AG09309 (cell line): Measurements from ENCODE around the gene AZU1.

Experiments used
- DNase-seq: peaks from one replicate; pipeline ENCODE4 v3.0.0-alpha.2; 2010; ENCODE audit warnings: low read depth
- H3K4me3 ChIP-seq: 2 replicates; pipeline ENCODE4 v1.5.1; 2011; ENCODE audit warnings: mild to moderate bottlenecking, low read depth, low read length, moderate library complexity; ENCODE audit not compliant: control insufficient read depth
- TF ChIP-seq, protein P1 (sequence below): IDR thresholded peaks from 2 replicates; pipeline ENCODE4 v1.5.1; 2011; ENCODE audit warnings: mild to moderate bottlenecking, low read depth, low read length, inconsistent platforms; ENCODE audit not compliant: insufficient read depth, control insufficient read depth; ENCODE audit errors: missing control alignments

Gene AZU1

DNA sequence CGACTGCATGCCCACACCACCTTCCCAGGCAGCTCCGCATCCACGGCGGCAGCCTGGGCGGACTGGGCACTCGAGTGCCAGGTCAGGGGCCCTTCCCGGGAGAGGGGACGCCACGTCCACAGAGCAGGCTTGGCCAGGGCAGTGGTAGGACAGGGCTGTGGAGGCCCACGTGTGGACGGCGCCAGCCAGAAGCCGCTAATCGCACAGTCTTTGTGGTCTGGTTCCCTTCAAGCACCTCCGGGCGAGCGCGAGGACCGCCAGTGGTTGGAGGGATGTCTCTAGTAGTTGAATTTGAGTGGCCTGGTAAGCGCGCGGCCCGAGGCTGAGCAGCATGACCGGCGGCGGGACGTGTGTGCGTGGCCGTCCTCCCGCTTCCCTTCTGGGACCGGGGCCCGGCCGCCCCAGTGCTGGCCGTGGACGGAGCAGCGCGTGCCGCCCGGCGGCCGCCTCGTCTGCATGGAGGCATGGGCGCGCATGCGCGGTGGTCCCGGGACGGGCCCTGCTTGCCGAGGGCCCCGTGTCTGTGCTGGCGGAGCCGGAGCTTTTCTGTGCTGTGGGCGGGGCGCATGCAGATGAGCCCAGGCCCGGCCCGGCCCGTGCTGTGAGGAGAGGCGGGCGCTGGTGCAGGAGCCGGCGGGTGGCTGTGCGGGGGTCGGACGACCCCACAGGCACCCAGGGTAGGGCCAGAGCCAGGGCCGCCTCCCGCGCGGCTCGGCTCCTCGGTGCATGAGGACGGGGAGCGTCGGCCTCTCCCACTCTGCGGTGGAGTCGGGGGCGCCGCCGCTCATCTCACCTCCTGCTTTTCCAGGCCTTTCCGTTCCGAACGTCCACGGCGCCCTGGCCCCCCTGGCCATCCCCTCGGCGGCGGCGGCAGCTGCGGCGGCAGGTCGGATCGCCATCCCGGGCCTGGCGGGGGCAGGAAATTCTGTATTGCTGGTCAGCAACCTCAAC lies 21.8 kb upstream of the AZU1 start:
- TF ChIP-seq, protein P1, sequence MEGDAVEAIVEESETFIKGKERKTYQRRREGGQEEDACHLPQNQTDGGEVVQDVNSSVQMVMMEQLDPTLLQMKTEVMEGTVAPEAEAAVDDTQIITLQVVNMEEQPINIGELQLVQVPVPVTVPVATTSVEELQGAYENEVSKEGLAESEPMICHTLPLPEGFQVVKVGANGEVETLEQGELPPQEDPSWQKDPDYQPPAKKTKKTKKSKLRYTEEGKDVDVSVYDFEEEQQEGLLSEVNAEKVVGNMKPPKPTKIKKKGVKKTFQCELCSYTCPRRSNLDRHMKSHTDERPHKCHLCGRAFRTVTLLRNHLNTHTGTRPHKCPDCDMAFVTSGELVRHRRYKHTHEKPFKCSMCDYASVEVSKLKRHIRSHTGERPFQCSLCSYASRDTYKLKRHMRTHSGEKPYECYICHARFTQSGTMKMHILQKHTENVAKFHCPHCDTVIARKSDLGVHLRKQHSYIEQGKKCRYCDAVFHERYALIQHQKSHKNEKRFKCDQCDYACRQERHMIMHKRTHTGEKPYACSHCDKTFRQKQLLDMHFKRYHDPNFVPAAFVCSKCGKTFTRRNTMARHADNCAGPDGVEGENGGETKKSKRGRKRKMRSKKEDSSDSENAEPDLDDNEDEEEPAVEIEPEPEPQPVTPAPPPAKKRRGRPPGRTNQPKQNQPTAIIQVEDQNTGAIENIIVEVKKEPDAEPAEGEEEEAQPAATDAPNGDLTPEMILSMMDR: no peak
- DNase-seq: no peak
- no peak overlapping the region for H3K4me3 ChIP-seq

DNA sequence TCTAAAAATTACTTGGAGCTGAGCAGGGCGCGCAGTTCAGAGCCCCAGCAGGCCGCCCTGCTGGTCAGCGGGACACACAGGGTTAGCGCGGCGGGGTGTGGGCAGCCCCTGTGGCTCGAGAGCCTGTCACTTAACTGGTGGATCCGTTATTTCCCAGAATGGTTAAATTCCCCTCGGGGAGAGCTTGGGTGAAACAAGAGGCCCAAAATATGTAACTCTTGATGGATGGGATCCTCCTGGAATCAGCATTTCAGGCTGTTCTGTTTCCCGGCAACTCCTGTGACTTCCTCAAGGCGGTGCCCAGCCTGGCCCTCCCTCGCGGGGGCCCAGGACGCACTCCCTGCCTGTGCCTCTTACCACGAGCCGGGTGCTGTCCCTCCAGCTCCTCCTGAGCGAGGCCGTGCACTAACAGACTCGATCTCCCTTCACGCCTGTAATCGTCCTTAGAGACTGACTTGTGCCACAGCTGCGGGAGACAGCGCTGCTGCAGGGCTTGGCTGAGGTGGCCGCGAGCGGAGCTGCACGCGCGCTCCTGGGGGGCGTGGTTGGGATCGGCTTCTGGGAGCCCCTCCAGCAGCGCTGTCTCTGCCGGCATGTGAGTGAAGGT lies 20.7 kb upstream of the AZU1 start:
- no peak overlapping the region for H3K4me3 ChIP-seq
- DNase-seq: no peak
- TF ChIP-seq, protein P1: no peak

DNA sequence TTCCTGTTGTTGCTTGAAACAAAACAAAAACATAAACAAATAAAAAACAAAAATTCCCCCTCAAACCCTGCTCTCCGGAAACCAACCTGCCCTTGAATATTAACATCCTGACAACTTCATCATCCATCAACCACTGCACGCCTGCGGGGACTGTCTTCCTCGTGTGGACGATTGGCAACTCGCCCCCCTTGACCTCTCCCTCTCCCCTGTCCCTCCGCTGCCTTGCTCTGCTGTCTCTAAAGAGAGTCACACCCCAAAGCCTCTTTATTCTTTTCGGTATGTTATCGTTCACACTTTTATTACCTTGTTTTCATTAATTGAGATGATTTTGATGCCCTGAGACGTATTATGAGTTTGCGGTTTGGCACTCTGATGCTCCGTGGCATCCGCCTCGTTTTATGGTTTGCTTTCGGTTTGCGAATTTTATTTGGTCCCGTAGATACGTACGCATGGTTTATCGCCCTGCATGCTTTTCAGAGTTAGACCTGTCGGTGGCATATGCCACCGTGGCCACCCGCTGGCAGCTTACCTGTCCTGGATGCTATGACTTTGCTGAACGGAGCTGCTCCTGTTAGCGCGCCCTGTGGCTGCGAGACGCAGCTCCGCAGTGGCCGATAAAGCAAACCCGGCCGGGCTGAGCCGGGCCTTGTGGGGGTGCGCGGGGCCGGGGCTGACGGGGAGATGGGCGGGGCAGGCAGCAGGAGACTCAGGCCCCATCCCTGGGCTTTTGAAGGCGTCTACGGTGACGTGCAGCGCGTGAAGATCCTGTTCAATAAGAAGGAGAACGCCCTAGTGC lies 19.8 kb upstream of the AZU1 start:
- TF ChIP-seq, protein P1: no peak
- DNase-seq: no peak
- no peak overlapping the region for H3K4me3 ChIP-seq

DNA sequence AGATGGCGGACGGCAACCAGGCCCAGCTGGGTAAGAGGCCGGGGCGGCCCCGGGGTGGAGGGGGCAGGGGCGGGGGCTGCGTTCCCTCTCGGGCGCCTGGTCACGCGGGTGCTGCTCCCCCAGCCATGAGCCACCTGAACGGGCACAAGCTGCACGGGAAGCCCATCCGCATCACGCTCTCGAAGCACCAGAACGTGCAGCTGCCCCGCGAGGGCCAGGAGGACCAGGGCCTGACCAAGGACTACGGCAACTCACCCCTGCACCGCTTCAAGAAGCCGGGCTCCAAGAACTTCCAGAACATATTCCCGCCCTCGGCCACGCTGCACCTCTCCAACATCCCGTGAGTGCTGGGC lies 19.2 kb upstream of the AZU1 start:
- H3K4me3 ChIP-seq: no peak overlapping the region
- TF ChIP-seq, protein P1: no peak
- no peak for DNase-seq

DNA sequence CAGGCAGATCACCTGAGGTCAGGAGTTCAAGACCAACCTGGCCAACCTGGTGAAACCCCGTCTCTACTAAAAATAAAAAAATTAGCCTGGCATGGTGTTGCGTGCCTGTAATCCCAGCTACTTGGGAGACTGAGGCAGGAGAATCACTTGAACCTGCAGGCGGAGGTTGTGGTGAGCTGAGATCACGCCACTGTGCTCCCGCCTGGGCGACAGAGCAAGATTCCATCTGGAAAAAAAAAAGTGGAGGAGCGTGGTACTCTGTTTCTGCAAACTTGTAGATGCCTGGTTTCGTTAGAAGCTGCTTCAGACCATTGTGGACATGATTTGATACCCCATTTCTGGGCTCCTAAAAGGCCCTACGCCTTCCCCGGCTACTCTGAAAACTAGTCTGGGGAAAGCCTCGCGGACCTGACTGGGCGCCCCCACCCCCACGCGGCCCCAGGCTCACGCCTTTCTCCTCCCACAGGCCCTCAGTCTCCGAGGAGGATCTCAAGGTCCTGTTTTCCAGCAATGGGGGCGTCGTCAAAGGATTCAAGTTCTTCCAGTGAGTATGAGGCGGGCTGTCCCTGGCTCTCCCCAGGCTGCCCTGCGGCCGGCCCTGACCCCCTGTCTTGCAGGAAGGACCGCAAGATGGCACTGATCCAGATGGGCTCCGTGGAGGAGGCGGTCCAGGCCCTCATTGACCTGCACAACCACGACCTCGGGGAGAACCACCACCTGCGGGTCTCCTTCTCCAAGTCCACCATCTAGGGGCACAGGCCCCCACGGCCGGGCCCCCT lies 17.4 kb upstream of the AZU1 start:
- no peak for DNase-seq
- TF ChIP-seq, protein P1: no peak
- no peak overlapping the region for H3K4me3 ChIP-seq
